Glomerular endothelial cell (primary cell): Measurements from ENCODE around the gene SPACA7. TPM values are rescaled to one million over a fixed set of nuclear protein-coding genes. Genes with fewer than 3 reads are reported as not detected.

ENCODE experiments used
- DNase-seq: peaks from one replicate; pipeline ENCODE4 v3.0.0-alpha.2; 2011; ENCODE audit warnings: low read depth, low spot score; ENCODE audit errors: extremely low read depth
- total RNA-seq: library from RNA; depleted of rRNA; stranded (reverse); fragments of >200 nt; gene quantifications from 2 replicates; pipeline ENCODE4 v1.2.3, GENCODE V29; 2015

SPACA7 gene
- total RNA-seq, 1 donor from 2014 or later, result not detected

- no peak for DNase-seq
Measured at GRCh38 chr13:112446867-112447266, 70.7 kb downstream of the SPACA7 start.

- DNase-seq, result no peak
Measured at GRCh38 chr13:112447306-112447705, 71.2 kb downstream of the SPACA7 start.

DNA sequence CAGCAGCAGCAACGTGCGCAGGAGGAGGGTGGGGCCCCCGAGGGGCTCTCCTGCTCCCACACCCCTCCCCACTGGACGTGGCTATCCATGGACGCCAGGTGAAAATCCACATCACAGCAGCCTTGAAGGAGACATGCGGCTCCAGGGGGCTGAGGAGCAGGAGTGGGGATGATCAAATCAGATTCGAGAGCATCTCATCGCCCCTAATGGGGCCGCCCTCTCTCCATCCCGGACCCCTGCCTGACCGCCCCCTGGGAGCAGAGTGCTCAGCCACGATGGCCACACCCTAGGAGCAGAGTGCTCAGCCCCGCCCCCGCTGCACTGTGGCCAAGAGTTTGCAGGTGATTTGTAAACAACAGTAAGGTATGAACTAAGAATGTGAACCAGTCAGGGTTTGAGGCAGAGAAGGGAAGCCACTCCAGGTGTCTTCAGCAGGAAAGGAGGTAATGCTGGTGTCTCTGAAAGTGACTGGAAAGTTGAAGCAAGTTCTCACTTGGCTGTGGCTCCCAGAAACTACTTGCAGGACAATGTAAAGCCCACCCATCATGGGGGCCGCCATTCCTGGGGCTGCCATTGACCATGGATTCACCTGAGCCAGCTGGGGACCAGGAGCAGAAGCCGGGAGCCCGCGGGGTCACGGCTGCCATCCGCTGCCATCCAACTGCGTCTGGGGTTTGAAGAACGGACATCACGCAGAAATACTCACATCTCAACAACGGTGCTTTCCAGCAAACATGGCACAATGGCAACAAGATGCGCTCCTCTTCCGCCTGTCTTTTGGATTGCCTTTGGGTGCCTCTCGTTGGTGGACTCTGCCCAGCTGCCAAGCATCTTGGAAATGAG lies 71.8 kb downstream of the SPACA7 start:
- no peak for DNase-seq

DNA sequence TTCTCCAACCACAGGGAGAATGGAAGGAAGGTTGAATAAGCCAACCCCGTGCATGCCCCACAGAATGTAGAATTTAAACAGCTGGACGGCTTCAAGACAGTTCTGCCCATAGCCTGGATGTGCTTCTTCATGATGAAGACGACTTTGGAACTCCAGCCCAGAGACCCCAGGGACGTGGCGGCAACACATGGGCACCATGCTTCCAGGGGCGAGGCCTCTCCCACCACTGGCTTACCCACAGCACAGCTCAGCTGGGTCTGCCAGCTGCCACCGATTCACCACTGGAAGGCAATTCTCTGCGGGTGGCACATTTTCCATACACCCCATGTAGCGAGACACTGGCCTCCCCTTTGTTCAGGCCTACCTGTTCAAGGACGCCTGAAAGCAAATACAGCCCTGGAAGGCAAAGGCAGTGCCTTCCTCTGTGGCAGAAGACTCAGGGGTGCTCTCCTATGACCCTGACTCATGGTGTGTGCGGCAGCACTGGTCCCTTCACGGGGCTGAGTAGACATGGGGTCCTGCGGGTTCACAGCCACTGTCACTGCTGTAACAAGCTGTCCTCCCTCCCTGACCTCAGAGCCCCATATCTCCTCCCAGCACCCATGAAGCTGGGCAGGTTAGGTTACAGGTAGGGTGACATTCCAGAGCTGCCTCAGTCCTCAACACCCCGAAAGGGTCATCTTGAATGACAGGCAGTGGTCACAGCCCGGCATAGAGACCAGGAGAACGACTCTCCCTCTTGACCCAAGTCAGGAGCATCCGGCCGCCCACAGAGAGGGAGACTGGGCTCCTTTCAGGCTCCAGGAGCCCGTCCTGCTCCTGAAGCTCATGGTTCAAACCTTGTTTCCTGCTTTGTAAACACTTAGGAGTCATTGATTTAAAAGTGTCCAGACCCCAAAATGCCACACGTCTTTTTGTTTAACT lies 72.7 kb downstream of the SPACA7 start:
- no peak for DNase-seq

DNA sequence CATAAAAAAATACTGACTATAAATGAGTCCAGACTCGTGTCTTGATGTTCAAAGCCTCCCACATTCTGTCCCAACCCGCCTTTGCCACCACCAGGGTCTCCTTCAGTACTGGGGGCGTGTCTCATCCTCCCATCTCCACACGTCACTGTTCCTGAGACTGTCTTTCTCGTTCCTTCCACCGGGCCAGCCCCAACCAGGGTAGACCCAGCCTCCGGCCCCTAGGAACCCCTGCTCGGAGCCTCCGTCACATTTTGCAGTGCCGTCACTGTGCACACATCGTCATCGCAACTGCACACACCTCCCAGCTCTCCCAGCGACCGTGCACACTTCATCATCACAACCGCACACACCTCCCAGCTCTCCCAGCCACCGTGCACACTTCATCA lies 73.4 kb downstream of the SPACA7 start:
- no peak for DNase-seq

- DNase-seq, result no peak
Measured at GRCh38 chr13:112450118-112450903, 74.2 kb downstream of the SPACA7 start.

GRCh38 chr13:112450904-112451240 lies 74.7 kb downstream of the SPACA7 start:
- no peak for DNase-seq

GRCh38 chr13:112451512-112452379 lies 75.6 kb downstream of the SPACA7 start:
- DNase-seq, result no peak

- DNase-seq, result no peak
Measured at GRCh38 chr13:112452380-112453206, 76.4 kb downstream of the SPACA7 start.

DNA sequence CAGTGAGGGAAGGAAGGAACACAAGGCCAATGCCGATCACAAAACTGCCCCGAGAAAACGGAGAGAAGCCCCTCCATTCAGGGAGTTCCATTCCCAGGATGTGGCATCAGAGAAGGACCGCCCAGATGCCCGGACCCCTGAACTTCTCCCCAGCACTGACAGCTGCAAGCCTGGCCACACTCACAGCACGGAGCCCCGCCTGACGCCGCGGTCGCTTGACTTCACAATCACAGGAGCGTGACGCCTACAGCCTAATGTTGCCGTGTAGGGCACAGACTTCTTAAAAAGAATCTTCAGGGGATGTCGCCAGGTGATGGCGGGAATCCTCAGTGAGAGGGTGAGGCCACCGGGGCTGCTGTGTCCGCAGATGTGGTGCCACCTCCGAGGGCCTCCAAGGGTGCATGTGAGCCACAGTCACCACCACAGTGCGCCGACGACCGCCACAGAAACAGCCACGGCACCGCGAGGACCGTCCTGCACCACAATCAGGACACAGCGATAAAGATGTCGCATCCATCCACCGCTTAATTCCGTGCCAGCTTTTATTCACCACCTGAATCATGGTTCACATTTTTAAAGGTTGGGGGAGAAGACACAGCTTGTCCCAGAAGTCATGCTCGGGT lies 77.2 kb downstream of the SPACA7 start:
- no peak for DNase-seq

DNA sequence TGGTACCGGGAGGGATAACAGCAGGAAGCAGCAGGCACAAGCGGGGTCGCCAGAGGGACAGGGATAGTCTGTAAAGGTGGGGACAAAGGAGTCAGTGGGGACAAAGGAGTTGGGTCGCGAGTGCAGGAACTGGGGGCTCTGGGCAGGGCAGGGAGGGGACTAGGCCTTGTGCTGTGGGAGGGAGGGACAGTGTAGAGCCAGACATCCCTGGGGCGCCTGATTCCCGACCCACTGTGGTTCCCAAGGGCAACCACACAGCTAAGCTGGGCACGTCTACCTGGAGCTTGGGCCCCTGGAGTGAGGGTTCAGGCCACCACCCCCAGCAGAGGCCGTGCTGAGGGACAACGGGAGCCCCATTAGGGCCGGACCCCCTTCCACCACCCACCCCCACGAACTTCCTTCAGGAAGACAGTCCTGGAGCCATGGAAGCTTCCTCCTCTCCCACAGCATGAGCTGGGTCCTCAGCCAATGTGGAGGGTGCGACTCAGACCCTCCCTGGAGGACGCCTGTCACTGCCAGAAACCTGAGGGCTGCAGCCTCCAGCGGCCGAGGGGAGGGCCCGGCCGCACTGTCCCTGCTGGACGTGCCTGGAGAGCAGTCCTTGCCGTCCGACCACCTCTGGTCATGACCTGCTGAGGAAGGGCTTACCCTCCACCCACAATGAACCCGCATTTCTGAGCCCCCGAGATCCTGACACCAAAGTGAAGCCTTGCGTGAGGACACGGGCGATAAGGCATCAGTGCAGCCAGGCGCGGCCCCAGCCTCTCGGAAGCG lies 77.9 kb downstream of the SPACA7 start:
- DNase-seq, result no peak

- no peak for DNase-seq
Measured at GRCh38 chr13:112454648-112455334, 78.6 kb downstream of the SPACA7 start.

- DNase-seq, result no peak
Measured at GRCh38 chr13:112455476-112456059, 79.4 kb downstream of the SPACA7 start.

DNA sequence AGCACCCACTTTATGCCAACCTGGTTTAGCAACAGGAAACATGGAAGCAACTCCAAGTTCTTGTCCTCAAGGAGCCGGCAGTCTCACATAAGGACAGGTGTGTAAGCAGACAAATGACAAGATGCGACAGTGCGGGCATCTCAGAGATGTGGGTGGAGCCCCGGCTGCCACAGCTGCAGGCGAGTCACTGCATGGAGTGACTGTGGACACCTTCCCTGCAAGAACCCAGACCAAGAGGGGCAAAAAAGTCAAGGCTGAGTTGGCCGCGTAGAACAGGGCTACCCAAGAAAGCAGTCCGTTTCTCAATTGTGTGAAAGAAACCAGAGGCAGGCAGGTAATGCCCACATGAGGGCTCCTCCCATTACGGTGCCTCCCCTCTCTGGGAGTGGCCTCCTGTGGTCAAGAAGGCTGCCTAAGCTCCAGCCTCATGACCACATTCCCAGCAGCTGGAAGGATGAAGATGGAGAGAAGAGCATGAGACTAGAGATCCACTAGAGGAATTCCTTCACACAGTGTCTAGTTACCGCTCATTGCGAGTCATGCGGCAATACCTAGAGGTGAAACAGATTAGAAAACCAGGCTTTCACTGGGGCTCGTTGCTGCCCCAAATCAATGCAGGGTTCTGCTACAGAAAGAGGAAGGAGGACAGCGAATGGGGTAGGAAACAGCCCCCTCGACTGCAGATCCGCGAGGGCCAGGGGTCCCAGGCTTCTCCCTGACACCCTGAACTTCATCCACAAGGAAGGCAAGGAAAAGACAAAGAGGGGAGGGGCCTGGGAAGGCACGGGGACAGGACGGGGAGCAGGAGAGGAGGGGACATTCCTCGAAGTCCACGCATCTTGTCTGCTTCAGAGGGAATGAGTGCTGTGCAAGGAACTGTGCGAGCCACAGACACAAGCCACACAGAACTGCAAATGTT lies 80.2 kb downstream of the SPACA7 start:
- DNase-seq, result no peak

- DNase-seq, result no peak
Measured at GRCh38 chr13:112457081-112457480, 80.9 kb downstream of the SPACA7 start.

DNA sequence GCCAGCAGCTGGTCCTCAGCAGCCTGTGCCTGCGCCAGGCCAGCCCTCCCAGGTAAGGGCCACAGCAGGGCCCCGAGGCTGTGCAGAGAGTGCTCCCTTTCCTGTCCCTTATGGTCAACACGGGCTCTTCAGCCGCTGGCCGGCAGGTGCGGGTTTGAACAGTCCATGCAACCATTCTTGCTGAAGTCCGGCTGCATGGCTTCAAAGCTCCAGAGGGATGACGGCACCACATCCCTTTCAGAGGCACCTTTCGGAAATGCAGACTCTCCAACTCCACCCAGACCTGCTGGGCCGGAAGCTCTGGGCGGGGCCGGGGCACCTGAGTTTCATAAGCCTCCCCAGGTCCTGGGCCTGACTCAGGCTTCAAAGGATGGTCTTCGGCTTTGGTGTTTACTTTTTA lies 81.3 kb downstream of the SPACA7 start:
- no peak for DNase-seq
